Mononuclear cell (primary cell): ENCODE results near the gene EIPR1. TPM values are rescaled to one million over a fixed set of nuclear protein-coding genes. Genes with fewer than 3 reads are reported as not detected.

Source experiments
- H3K27me3 ChIP-seq: 2 replicates; pipeline ENCODE4 v1.6.0; 2011; ENCODE audit warnings: low read length, control low read depth; ENCODE audit not compliant: insufficient read depth
- H3K4me1 ChIP-seq: 2 replicates; pipeline ENCODE4 v1.5.1; 2011; ENCODE audit warnings: mild to moderate bottlenecking, low read length, control low read depth; ENCODE audit not compliant: insufficient read depth
- H3K4me3 ChIP-seq: 2 replicates; pipeline ENCODE4 v1.5.1; 2011; ENCODE audit warnings: mild to moderate bottlenecking, low read length, moderate library complexity
- H3K9me3 ChIP-seq: 2 replicates; pipeline ENCODE4 v1.5.1; 2011; ENCODE audit warnings: low read depth, mild to moderate bottlenecking, control low read depth, low read length
- total RNA-seq: library from RNA; depleted of rRNA; stranded (reverse); fragments of >200 nt; gene quantifications from one replicate; pipeline ENCODE4 v1.2.3, GENCODE V29; 2012

Gene EIPR1
- total RNA-seq, 1 donor, result 10.0 TPM

GRCh38 chr2:3216841-3217495 is 160.7 kb downstream of the EIPR1 start:
- H3K4me3 ChIP-seq, result no peak overlapping the region
- H3K27me3 ChIP-seq, result no peaks in the 10 kb centered on the region
- H3K4me1 ChIP-seq, result peaks cover 5% of the 10 kb centered on the region
- no peaks in the 10 kb centered on the region for H3K9me3 ChIP-seq

DNA sequence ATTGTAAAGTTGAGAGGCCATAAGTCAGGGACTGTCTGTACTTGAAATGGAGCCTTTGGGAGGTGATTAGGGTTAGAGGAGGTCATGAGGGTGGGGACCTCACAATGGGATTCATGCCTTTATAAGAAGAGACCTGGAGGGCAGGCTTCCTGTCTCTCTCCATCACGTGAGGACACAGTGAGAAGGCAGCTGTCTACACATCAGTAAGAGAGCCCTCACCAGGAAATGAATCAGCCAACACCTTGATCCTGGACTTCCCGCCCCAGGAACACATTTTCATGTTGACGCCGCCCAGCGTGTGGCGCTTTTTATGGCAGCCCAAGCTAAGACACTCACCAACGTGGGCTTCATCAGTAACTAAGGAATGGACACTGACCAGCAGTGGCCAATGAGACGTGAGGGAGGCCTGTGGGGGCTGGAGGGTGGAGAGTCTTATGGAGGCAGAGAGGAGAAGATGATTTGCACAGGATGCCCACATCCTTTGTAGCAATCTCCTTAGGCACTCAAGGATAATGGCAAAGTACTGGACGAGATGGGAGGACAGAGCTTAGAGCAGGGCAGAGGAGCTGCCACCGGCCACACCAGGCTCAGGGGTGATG is 162.7 kb downstream of the EIPR1 start:
- H3K4me3 ChIP-seq, result no peak overlapping the region
- H3K9me3 ChIP-seq, result no peaks in the 10 kb centered on the region
- H3K4me1 ChIP-seq, result peaks cover 5% of the 10 kb centered on the region
- no peaks in the 10 kb centered on the region for H3K27me3 ChIP-seq

- H3K27me3 ChIP-seq, result no peaks in the 10 kb centered on the region
- H3K4me3 ChIP-seq, result no peak overlapping the region
- H3K4me1 ChIP-seq, result peaks cover 5% of the 10 kb centered on the region
- no peaks in the 10 kb centered on the region for H3K9me3 ChIP-seq
These were observed 163.6 kb downstream of the EIPR1 start for GRCh38 chr2:3214065-3214464.

- H3K27me3 ChIP-seq, result no peaks in the 10 kb centered on the region
- H3K9me3 ChIP-seq, result no peaks in the 10 kb centered on the region
- H3K4me3 ChIP-seq, result no peak overlapping the region
- peaks cover 5% of the 10 kb centered on the region for H3K4me1 ChIP-seq
These were observed 164.6 kb downstream of the EIPR1 start for GRCh38 chr2:3212984-3213383.

DNA sequence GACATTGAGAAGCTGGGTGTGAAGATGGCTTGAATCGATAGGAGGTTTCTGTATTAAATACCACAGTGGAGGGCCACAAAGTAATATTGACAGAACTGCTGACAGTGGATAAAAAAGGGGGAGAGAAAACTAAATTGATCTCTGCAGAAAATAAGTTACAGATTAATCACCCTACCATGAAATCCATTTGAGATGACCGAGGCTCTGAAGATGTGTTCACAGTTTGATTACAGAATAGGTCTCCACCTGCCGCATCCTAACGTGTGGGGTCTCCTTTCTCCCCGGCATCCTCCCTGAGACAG is 165.6 kb downstream of the EIPR1 start:
- Histone ChIP-seq H3K27me3 (no peaks in the 10 kb centered on the region), H3K9me3 (no peaks in the 10 kb centered on the region), H3K4me1 (no peaks in the 10 kb centered on the region), H3K4me3 (no peak overlapping the region)

- Histone ChIP-seq H3K4me3 (no peak overlapping the region), H3K27me3 (no peaks in the 10 kb centered on the region), H3K9me3 (no peaks in the 10 kb centered on the region), H3K4me1 (no peaks in the 10 kb centered on the region)
These were observed 166.2 kb downstream of the EIPR1 start for GRCh38 chr2:3211256-3212060.

DNA sequence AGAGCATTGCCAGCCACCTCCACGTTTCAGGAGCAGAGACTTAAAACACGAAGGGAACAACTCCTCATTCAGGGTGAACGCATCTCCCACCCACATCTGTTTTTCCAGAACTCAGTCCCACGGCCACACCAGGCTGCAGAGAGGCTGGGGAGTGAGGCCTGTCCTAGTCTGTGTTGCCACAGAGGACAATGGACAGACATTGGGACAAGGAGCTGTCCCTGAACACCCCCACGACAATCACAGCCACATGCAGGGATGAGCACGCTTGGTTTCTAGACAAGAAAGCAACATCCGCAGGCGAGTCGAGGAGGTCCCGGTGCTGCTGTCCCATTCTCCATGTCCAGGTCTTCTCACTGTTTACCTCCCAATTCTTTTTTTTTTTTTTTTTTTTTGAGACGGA is 167.4 kb downstream of the EIPR1 start:
- no peaks in the 10 kb centered on the region for H3K4me1 ChIP-seq
- no peaks in the 10 kb centered on the region for H3K27me3 ChIP-seq
- no peak overlapping the region for H3K4me3 ChIP-seq
- no peaks in the 10 kb centered on the region for H3K9me3 ChIP-seq

- no peaks in the 10 kb centered on the region for H3K27me3 ChIP-seq
- H3K4me3 ChIP-seq, result no peak overlapping the region
- H3K4me1 ChIP-seq, result no peaks in the 10 kb centered on the region
- H3K9me3 ChIP-seq, result no peaks in the 10 kb centered on the region
These were observed 168.4 kb downstream of the EIPR1 start for GRCh38 chr2:3209258-3209657.

DNA sequence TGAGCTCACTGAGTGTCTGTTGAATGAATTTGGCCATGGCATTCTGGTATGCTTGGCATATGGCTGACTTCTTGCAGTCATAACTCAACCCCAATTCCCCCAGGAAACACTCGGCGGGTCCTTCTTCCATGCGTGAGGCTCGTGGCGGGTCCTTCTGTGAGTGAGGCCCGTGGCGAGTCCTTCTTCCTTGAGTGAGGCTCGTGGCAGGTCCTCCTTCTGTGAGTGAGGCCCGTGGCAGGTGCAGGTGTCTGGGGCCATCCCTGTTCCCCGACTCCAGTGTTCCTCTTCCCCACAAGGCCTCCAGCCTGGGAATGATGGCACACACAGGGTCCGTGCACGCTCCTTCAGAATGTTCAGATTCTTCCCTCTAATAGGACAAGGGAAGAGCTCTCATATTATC is 169.0 kb downstream of the EIPR1 start:
- Histone ChIP-seq H3K4me1 (no peaks in the 10 kb centered on the region), H3K4me3 (no peak overlapping the region), H3K9me3 (no peaks in the 10 kb centered on the region), H3K27me3 (no peaks in the 10 kb centered on the region)

GRCh38 chr2:3208179-3208578 is 169.4 kb downstream of the EIPR1 start:
- no peaks in the 10 kb centered on the region for H3K27me3 ChIP-seq
- H3K4me3 ChIP-seq, result no peak overlapping the region
- H3K9me3 ChIP-seq, result no peaks in the 10 kb centered on the region
- no peaks in the 10 kb centered on the region for H3K4me1 ChIP-seq

DNA sequence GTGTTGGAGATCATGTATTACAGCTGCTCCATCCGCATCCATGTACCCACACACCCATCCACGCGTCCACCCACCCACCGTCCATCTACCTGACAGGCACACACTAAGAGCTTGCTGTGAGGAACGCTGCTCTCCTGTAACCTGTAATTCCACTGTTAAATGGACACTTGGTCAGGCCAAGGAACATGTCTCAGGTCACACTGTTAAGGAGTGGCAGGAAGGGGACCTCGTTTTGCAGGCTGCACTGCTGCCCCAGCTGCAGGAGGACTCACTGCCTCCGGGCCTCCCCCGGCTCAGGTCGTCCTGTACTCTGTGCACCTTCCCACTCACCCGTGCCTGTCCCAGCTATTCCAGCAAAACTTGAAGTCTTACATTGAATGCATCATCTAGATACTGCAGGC is 170.5 kb downstream of the EIPR1 start:
- Histone ChIP-seq H3K4me3 (no peak overlapping the region), H3K27me3 (no peaks in the 10 kb centered on the region), H3K9me3 (no peaks in the 10 kb centered on the region), H3K4me1 (no peaks in the 10 kb centered on the region)

DNA sequence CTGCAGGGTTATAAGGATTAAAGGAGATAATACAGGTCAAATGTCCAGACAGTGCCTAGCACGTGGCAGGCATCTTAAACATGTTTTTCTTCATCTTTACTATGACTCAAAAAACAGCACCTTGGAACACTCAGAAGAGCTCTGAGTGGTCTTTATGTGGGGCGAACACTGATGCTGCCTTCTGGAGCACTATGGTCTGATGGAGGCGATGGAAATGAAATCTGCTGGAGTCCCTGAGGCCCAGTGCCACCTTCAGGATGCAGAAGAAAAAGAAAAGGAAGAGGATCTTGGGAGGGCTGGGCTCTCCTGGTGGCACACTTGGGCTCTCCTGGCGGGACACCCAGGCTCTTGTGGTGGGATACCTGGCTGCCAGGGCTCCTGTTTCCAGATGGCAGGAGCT is 171.8 kb downstream of the EIPR1 start:
- H3K9me3 ChIP-seq, result no peaks in the 10 kb centered on the region
- H3K4me3 ChIP-seq, result no peak overlapping the region
- no peaks in the 10 kb centered on the region for H3K27me3 ChIP-seq
- H3K4me1 ChIP-seq, result no peaks in the 10 kb centered on the region

DNA sequence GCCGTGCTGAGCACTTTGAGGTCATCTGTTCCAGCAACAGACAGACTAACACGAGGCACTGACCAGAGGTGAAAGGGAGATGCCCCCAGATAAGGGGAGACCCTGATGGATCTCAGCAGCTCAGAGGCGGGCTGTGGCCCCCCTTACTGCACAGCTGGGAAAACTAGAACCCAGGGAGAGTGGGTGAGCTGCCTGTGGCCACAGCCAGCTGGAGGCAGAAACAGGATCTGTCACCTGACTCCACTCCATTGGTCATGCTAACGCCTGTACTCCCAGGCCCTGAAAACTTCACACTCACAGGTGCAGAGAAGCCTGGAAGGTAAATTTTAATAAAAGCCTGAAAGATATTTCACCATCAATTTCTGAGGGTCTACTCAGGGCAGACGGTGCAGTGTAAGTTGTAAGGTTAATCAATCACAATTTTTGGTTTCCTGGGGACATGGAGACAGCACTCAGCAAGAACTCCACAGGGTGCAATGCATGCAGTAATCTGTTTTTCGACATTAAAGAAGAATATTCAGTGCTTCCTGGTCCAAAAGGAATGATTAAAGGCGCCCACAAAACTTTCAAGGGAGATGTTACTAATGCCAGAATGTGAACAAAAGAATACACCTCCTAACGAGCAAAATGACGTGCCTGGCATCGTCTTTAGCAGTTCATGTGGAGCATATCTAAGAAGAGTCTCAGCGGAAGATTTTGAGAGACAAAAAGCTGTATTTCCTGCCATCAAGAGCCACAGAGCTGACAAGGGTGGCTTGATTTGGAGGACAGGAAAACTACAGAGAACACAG is 173.4 kb downstream of the EIPR1 start:
- Histone ChIP-seq H3K27me3 (no peaks in the 10 kb centered on the region), H3K4me3 (no peak overlapping the region), H3K9me3 (no peaks in the 10 kb centered on the region), H3K4me1 (no peaks in the 10 kb centered on the region)

- Histone ChIP-seq H3K4me1 (no peaks in the 10 kb centered on the region), H3K9me3 (no peaks in the 10 kb centered on the region), H3K4me3 (no peak overlapping the region), H3K27me3 (no peaks in the 10 kb centered on the region)
These were observed 174.1 kb downstream of the EIPR1 start for GRCh38 chr2:3203497-3204019.

GRCh38 chr2:3202926-3203325 is 174.7 kb downstream of the EIPR1 start:
- no peaks in the 10 kb centered on the region for H3K27me3 ChIP-seq
- no peak overlapping the region for H3K4me3 ChIP-seq
- H3K4me1 ChIP-seq, result no peaks in the 10 kb centered on the region
- no peaks in the 10 kb centered on the region for H3K9me3 ChIP-seq
